ENCODE measurements around the gene TRMU.
A peak's percentile ranks its signal among the peaks of the same experiment; 100 is the strongest.

Gene TRMU

DNA sequence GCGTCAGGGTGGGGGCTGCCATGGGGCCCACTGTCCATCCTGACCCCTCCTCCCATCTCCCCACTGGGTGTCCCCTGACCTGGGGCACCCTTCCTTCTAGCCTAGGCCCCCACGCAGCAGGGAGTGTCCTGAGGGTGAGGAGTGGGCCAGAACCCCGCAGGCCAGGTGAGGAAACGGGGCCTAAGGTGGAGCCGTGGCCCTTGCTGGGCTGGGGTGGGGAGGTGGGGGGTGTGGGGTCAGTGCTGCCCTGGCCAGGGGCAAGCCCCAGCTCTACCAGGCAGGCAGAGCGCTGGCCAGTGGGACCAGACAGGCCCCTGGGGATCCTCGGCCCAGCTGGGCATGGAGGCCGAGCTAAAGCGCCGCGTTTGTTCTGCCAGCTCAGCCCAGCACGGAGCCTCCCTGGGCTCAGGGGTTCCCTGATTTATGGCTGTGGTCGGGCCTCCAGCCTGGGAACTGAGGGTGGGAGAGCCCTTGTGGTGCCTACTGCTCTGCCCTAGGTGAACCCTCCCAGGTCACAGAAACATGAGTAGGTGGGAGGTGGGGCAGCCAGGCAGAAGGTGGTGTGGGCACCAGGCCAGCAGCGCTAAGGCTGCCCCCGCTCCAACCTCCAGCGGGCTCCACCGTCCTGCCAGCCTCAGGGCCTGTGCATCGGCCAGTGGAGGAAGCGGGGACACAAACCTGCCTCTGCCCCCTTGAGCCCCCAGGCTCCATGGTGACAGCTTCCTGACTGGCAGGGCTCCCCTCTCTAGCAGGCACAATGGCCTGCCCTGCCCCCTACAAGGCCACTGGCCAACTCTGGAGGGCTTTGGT is 22.4 kb downstream of the TRMU start:
- DNase-seq, result no peak

DNA sequence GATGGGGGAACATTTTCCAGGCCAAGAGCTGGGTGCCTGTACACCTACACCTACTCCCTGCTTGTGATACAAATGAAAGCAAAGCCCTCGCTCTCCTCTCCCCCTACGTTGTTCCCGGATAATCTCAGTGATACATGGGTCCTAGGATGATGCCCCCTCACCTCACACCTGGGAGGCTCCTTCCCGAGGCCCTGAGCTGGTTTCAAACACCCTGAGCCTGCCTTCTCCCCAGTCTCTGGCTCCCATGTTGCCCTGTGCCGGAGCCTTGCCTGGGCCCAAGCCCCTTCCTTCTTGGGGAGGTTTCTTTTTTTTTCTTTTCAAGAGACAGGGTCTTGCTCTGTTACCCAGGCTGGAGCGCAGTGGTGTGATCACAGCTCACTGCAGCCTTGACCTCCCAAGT is 23.3 kb downstream of the TRMU start:
- no peak for DNase-seq

DNA sequence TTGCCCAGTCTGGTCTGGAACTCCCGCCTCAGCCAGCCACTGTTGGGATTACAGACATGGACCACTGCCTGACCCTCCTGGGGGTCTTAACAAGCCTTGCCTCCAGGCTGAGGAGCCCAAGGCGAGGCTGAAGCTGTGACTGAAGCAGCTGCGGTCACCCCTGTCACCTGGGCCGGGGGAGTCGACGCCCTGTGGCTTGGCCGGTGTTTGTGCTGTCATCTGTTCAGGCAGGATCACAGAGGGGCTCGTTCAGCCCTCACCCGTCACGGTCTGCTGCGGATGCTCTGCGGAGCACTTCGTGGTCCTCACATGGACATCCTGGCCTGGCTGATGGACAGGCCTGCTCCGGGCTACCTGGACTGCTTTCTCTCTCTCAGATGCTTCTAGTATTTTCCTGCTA is 23.8 kb downstream of the TRMU start:
- no peak for DNase-seq

DNA sequence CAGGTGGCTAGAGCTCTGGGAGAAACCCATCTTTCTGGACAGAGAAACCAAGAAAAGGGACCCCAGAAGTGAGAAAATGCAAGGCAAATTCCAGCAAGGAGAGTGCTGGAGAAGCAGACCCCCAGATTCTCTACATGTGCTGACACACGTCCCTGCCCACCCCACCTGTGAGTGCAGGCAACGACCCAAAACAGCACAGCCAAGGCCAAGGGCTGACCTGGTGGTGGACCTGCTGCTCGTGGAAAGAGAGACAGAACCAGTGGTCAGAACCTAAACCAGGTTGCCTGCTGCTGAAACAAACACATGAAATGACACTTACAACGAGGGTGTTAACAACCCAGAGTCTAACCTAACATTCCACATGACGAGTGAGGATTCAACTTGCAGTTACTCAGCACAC is 24.6 kb downstream of the TRMU start:
- no peak for DNase-seq

DNA sequence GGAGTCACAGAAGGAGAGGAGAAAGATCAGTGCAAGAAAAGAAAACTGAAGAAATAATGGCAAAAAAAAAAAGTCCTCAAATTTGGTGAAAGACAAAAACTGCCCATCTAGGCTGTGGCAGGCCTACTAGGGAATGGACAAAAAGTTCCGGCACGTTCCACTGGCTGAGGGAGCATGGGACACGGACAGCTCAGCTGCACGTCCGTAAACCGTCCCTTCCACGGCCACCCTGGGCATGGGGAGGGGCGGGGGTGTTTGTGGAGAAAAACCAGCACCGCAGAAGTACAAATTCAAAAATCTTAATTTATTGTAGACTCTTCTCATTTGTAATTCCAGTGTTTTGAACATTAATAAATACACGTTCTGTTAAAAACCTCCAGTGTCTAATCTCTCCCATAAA is 25.4 kb downstream of the TRMU start:
- DNase-seq, result no peak

DNA sequence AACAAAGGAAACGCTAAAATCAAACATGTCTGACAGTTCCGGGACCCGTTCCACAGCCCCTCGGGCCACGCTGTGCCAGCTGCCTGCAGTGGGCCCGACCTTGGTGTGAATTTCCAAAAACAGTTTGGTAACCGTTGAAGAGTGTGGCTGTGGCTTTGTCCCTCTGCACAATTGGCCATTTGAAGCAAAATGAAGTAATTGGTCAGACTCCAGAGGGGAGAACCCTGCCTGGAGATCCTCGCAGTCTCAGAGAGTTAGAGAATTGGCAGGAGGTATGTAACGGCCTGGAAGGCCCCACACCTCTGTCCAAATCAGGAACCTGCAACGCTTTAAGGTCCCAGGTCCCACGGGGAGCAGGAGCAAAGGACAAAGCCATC is 26.3 kb downstream of the TRMU start:
- no peak for DNase-seq

DNA sequence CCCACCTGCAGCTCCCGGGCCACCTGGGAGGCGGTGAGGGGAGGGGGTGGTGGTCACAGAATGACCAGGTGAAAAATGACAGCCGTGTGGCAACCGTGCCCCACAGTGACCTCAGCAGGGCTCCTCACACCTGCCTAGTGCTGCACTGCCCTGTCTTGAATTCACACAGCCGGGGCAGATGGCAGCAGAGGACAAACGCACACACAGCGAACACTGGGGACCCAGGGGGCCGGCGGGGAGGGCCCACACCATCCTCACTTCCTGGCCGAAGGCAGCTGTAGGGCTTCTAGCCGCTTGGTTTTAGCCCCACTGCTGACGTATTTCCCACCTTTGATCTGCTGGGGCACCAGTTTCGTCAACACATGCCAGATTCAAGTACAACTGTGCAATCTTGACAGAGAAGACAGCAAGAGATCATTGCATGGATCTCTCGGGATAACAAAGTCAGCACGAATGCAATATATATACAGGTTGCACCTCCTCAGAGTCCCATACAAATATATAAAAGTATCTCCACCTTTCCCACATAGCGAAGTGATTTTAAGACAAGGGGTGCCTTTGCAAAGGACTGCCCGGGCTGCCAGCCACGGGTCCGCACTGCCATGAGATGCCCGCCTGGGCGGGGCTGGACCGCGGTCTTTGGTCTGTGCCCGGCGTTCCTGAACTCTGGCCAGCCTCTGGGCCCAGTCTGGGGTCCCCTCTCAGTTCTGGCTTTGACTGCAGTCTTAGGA is 26.9 kb downstream of the TRMU start:
- no peak for DNase-seq

DNA sequence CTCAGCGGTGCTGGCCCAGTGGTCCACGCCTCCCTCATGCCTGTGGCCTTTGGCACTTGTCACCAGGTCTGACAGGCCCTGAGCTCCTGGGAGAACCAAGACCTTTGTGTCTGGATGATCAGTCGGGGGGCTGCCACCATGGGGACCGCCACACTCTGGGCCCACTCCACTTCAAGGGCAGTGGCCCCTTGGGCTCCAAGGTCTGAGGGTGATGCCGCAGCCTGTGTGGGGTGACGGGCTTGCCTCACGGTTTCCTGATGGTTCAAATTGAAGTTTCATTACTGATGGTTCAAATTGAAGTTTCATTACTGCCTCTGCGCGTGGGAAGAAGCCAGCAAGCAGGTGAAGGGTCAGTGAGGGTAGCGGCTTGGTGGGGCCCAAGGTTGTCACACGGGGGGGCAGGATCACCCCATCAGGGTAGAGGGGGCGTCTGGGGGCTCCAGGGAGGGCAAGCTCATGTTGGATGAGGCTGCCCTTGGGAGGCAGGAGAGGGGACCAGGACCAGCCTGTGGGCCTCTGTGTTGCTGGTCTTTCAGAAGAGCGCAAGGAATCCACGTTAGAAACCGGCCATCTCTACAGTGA is 27.5 kb downstream of the TRMU start:
- no peak for DNase-seq

DNA sequence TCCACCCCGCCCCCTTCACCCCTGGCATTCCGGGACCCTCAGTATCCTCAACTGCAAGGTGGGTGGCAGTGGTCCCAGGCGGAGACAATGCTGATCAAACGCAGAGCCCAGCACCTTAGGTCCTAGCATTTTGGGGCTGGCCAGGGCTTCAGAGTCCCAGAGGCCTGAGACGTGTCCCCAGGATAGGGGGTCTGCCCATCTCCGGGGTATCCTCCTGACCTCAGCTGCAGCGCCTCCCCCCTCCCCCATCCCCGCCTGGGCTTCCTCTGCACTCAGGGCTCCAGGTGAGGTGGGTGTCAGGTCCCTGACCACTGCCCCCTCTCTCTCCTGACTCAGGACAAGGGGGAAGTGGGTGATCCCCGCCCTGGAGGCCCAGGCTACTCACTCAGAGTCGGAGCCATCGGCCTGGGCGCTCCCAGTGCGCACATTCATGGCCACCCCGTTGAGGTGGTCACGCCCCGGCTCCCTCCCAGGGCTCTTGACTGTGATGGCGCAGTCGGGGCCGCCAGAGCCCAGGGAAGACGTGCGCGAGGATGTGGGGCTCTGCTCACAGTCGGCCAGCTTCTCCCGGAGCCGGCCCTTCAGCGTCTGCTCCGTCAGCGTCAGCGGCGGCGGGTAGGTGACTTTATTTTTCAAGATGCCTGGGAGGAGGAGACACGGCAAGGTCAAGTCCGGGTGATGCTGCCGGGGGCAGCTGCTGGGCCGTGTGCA is 28.3 kb downstream of the TRMU start:
- no peak for DNase-seq

DNA sequence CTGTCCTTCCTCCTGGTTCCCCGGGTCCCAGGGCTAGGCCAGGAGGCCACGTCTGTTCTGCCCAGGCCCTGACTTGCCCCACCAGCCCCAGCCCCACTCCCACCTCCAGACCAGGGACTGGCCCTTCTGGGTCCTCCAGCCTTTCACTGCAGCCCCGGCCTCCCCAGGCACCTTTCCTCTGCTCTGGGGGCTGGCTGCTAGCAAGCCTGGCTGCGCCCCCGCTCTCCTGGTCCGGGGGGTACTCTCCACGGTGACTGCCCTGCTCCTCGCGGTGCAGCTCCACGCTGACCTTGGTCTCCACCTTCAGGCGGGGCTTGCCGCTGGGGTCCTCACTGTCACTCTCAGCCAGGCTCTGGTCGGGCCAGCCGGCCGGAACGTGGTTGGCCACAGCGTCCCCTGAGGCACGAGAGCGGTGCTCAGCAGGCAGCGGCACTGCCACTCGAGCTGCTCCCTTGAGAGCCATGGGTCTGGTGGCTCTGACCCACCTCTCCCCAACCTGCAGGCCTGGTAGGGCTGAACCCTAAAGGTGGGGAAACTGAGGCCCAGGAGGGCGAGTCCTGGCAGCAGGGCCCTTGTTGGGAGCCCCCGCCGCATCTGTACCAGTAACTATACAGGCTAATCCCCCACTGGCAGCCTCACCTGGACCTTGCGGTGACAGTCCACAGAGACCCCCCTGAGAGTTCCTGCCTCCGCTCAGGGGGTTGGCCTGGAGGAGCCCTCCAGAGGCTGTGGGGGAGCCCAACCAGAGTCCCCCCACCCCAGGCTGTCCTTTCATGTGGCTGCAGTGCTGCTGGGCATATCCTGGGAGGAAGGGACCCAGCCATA is 29.0 kb downstream of the TRMU start:
- no peak for DNase-seq

DNA sequence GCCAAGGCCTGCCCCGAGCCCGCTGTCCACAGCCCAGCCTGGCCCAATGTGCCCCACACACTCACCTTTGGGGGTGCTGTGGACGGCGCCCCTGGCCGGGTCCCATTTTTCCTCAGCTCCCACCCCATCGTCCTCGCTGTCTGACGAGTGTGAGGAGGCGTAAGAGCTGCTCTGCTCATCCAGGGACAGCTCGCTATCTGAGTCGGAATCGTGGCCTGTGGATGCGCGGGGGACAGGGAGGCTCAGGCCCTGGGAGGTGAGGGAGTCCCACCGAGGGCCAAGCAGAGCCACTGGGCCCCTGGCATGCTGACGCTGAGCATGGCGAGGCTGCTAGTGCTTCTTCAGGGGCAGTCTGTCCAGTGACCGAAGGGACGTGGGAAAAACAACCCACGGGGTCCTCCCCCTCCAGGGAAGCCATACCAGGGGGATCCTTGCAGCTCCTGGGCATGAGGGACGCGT is 29.7 kb downstream of the TRMU start:
- no peak for DNase-seq

DNA sequence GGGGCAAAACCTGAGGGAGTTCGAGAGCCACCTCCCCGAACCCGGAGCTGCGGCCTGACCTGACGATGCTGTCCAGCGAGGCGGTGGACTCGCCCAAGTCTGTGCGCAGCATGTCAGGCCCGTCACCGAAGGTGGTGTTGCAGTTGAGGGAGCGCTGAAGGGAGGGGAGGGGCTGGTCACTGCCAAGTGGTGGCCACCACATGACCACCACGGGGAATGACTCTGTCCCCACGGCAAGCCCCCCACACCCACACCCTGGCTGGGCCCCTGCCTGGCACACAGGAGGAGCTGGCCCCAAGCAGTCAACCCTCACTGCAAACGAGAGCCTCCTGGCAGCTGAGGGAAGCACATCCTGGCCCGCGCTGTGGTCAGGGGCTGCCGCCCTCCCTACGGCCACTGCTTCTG is 30.8 kb downstream of the TRMU start:
- no peak for DNase-seq

DNA sequence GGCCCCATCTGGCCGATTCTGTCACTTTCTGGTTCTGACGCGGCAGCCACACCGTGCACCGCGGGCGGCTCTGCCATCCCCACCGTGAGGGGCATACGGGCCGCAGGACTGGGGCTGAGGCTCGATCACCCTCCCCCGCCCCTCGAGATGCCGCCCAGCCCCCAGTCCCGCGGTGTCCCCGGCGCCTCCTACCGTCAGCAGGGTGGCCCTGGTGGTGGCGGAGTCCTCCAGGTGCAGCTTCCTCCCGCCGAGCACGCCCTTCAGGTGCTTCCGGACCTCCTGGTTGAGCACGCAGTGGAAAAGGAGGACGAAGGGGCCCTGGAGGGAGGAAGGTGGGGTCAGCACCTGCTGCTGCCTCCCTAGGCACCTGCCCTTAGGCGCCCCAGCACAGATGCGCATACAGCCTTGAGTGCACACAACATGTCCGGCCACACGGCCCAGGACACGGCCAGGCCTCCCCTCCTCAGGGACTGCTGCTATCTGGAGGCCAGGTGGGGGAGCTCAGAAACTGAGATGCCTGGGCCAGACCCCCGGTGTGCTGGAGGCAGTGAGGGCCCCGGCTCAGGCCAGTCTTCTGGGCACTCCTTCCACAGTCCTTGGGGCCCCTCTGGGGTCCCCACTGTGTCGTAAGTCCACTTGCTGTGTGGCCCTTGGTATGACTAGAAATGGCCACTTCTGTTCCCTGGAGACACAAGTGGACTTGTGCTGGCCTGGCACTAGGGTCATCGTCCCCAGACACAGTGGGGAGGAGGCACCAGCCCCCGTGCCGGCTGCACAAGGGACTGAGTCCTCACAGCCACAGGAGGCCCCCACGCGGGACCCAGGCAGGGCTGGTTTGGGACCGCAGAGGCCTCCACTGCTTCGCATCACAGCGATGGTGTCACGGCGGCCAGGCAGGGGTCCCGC is 31.5 kb downstream of the TRMU start:
- no peak for DNase-seq

DNA sequence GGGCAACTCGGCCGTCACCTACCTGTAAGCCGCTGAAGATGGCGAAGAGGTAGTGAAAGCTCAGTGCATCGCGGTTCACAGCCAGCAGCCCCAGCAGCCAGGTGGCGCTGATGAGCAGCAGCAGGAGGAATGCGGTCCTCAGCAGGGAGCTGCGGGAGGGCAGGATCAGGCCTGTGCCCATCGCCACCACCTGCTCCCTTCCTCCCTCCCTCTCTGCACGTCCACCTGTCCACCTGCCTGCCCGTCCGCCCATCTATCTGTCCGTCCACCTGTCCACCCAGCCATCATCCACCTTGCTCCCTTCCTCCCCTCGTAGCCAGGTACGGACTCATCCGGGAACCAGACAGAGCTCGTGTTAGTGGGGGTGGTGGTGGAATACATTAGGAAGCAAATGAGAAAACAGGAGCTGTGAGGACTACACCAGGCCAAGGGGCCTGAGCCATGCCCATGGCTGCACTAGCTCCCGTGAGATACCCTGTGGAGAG is 32.2 kb downstream of the TRMU start:
- peak; percentile 24 for DNase-seq

DNA sequence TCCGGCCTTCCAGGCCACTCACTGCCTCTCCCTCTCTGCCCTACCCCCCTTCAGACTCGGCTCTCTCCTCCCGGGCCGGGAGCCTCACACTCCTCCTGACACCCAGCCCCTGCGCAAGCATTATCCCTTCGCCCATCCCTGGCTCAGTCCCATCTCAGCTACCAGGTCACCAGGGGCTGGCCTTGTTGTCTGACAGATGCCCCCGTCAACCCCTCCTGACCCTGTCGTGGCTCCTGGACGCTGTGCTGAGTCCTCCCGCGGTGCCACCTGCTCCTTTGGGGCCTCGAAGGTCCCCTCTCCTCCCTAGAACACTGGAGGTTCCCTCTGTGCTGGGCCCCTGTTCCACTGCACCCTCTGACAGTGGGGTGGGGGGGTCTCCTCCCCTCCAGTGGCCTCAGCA is 32.9 kb downstream of the TRMU start:
- no peak for DNase-seq

DNA sequence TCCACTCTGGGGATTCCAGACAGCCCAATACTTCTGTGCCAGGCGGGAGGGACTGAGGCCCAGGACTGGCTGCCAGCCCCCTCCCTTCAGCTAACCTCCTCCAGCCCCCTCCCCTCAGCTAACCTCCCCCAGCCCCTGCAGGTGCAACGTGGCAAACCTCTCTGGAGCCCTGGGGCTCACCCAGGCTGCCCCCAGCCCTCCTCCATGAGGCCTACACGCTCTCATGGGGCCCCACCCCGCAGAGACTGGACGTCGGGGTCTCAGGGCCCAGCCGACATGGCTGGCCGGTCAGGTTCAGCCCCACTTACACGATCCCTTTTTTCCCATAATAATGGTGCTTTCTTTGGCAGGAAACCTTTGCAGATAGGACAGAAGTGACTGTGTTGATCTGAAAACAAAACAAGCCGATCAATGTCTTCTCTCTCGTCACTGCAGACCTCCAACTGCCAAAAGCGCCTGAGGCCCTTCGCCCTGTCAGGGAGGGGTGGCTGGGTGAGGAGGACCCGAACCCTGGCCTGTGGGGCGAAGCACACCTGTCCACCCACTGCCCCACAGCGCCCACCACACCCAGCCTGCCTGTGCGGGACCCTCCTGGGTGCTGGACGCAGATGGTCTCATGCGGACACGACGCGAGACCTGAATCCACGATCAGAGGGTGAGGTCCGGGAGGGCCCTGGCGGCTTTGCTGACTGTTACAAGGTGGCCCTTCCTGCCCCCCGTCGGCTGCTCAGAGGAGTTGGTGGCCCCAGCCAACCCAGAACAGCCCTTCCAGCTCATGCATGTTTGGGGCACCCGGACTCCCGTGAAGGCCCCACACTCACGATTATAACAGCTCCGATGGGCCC is 33.6 kb downstream of the TRMU start:
- DNase-seq, result no peak

DNA sequence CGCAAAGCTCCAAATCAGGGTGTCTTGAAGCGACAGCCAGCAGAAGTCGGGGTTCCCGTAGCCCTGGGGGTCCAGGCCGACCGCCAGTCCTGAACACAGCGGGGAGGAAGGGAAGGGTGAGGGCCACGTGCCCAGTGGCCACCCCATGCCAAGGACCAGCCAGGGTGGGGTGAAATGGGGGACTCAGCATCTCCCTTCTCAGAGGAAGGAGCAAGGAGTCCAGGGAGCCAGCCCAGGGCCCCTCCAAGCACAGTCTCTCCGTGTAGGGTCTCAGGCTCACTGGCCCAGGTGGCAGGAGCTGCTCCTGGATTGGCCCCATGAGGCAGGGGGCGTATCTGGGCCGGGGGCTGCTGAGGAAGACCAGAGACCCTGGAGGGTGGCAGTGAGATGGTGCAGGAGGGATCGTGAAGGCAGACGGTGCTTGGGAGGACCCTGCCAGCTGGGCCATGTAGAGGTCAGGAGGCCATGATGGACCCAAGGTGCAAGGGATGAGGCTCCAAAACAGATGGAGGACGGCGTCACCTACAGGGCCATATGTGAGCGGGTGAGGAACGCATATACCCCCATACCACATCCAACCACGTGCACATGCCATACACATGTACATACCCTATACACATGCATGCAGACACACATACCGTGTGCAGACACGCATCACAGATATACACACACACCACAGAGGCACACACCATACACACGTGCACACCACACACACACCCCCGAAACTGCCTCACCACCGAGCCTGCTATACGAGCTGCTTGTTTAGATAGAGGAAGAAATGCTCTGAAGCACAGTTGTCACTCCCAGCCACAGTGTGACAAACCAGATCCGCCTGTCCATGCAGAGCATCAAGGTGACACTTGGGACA is 34.4 kb downstream of the TRMU start:
- DNase-seq, result no peak

DNA sequence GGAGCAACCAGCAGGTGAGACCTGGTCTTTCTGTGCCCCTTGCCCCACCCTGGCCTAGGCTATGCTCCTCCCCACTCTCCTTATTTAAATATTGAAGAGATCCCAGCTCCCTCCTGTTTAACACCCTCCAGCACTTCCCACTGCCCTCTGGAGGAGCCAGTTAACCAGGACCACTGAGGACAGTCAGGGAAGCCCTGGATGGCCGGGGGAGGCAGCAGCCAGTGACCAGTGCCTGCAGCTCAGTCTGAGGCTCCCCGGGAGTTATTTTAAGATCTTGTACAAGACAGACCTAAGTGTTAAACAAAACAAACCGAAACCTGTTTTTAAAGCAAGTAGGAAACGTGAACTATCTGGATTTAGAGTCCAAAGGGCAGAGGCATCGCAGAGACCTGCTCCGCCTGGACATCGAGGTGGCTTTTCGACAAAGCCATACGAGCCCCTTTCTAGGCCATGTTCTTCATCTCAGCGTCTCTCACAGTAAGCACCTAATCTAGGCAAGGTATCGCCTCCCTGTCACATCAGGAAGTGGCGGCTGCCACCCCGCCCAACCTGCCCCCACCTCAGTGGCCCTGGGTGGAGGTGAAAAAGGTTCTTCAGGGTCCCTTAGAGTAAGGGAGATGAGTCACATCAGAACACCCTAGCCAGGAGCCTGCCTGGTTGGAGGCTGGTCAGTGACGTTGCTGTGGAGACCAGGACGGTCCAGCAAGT is 35.2 kb downstream of the TRMU start:
- no peak for DNase-seq
